PC-3 (cell line): ENCODE results near the gene MYLK3. TPM values are rescaled to one million over a fixed set of nuclear protein-coding genes. Genes with fewer than 3 reads are reported as not detected.

Experiments
- ATAC-seq: fragments of 200-7000 bp; cut with Tn5 transposase; 2 replicates; pipeline ENCODE4 v1.9.1; 2020; ENCODE audit warnings: mild to moderate bottlenecking, moderate library complexity
- BruUV-seq: library from RNA; stranded (reverse); fragments of 400-500 nt; replicated peaks from 2 replicates; lab custom pipeline; 2021; lab: Mats Ljungman, UMichigan
- CTCF ChIA-PET: fragments of 300-600 bp; sonication (Branson Sonifier 250); formaldehyde crosslinking; loops from one replicate; lab custom pipeline; 2022; ENCODE audit warnings: antibody characterized with exemption; lab: Charles Lee
- POLR2A ChIA-PET: fragments of 300-600 bp; sonication (Branson Sonifier 250); formaldehyde crosslinking; loops from one replicate; lab custom pipeline; 2022; ENCODE audit warnings: antibody characterized with exemption; ENCODE audit not compliant: unreplicated experiment; lab: Charles Lee
- DNase-seq: peaks from one replicate; pipeline ENCODE4 v3.0.0-alpha.2; 2015
- H2AFZ ChIP-seq: fragments of 300-600 bp; sonication (generic); 2 replicates; pipeline ENCODE4 v1.6.0; 2016; ENCODE audit warnings: antibody characterized with exemption, low read length
- H3F3A ChIP-seq: fragments of 300-600 bp; sonication (generic); one replicate; pipeline ENCODE4 v1.6.0; 2017; ENCODE audit warnings: antibody characterized with exemption, low read length, control low read depth, mild to moderate bottlenecking; ENCODE audit not compliant: unreplicated experiment
- H3K27ac ChIP-seq: fragments of 300-600 bp; sonication (generic); 2 replicates; pipeline ENCODE4 v1.5.1; 2016; ENCODE audit warnings: mild to moderate bottlenecking, low read length
- H3K27me3 ChIP-seq: fragments of 300-600 bp; sonication (generic); 2 replicates; pipeline ENCODE4 v1.6.1; 2016; ENCODE audit warnings: low read length, mixed read lengths
- H3K36me3 ChIP-seq: fragments of 300-600 bp; sonication (generic); 2 replicates; pipeline ENCODE4 v1.6.1; 2016; ENCODE audit warnings: low read depth, mixed run types, low read length, mixed read lengths
- H3K4me1 ChIP-seq: fragments of 300-600 bp; sonication (generic); 2 replicates; pipeline ENCODE4 v1.5.1; 2016; ENCODE audit warnings: low read length; ENCODE audit not compliant: insufficient read depth
- H3K4me2 ChIP-seq: fragments of 300-600 bp; sonication (generic); 2 replicates; pipeline ENCODE4 v1.6.0; 2016; ENCODE audit warnings: low read length
- H3K4me3 ChIP-seq: fragments of 300-600 bp; sonication (generic); 2 replicates; pipeline ENCODE4 v1.5.1; 2016; ENCODE audit warnings: mild to moderate bottlenecking, low read length, mixed read lengths
- H3K79me2 ChIP-seq: fragments of 300-600 bp; sonication (generic); 2 replicates; pipeline ENCODE4 v1.6.1; 2017; ENCODE audit warnings: low read length, mixed read lengths
- H3K9ac ChIP-seq: fragments of 300-600 bp; sonication (generic); 2 replicates; pipeline ENCODE4 v1.6.0; 2016; ENCODE audit warnings: mild to moderate bottlenecking, low read length
- H3K9me2 ChIP-seq: fragments of 300-600 bp; sonication (generic); replicated peaks from 2 replicates; pipeline ENCODE4 v1.6.1; 2016; ENCODE audit warnings: mixed run types, low read length, mixed read lengths
- H3K9me3 ChIP-seq: fragments of 300-600 bp; sonication (generic); 2 replicates; pipeline ENCODE4 v1.6.1; 2016; ENCODE audit warnings: low read length, mixed read lengths
- H4K20me1 ChIP-seq: fragments of 300-600 bp; sonication (generic); 2 replicates; pipeline ENCODE4 v1.6.1; 2016; ENCODE audit warnings: low read length, mixed read lengths
- EZH2 ChIP-seq: fragments of 300-600 bp; sonication (generic); IDR thresholded peaks from one replicate; pipeline ENCODE4 v1.6.1; 2017; ENCODE audit warnings: antibody characterized with exemption, mild to moderate bottlenecking, low read length; ENCODE audit not compliant: unreplicated experiment
- EZH2phosphoT487 ChIP-seq: fragments of 300-600 bp; sonication (generic); IDR thresholded peaks from 2 replicates; pipeline ENCODE4 v1.6.1; 2018; ENCODE audit warnings: mild to moderate bottlenecking, antibody characterized with exemption, low read length, borderline replicate concordance
- intact Hi-C: fragments of 100-400 bp; cut with micrococcal nuclease; formaldehyde crosslinking; loops from 2 replicates; pipeline ENCODE4 v1.9.0; 2023
- total RNA-seq: library from RNA; depleted of rRNA; stranded (reverse); fragments of >200 nt; gene quantifications from 2 replicates; pipeline ENCODE4 v1.2.3, GENCODE V29; 2014
- TF ChIP-seq, protein P1 (sequence below): fragments of 300-600 bp; sonication (generic); conservative IDR thresholded peaks from 2 replicates; pipeline ENCODE4 v1.5.1; 2017; ENCODE audit warnings: antibody characterized with exemption, low read depth, mild to moderate bottlenecking, low read length

The MYLK3 gene
- total RNA-seq, 1 experiment from 2014 or later = under 0.01 TPM

DNA sequence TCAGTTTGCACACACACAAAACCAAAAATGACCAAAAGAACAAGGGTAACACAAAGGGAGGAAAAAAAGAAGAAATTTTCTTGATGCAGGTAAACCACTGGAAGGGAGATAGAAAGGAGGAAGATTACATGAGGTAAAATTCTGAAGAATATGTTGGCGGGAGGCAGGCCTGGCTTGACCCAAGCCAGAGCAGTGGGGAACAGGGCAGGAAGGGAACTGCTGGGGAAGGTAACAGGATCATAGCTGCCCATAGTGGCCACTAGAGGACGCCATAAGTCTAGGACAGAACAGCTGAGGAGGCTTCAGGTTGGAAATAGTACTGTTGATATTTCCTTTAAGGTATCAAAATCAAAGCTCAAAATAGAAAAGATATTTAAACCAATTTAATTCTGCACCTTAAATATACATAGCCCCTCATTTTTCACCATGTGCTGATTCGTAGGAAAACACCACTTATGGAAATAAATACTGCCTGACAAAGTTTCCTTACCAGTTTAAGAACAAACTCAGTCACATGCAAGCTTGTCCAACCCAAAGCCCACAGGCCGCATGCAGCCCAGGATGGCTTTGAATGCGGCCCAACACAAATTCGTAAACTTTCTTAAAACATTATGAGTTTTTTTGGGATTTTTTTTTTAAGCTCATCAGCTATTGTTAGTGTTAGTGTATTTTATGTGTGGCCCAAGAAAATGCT, 74.7 kb downstream of the MYLK3 start:
- TF ChIP-seq, protein P1, sequence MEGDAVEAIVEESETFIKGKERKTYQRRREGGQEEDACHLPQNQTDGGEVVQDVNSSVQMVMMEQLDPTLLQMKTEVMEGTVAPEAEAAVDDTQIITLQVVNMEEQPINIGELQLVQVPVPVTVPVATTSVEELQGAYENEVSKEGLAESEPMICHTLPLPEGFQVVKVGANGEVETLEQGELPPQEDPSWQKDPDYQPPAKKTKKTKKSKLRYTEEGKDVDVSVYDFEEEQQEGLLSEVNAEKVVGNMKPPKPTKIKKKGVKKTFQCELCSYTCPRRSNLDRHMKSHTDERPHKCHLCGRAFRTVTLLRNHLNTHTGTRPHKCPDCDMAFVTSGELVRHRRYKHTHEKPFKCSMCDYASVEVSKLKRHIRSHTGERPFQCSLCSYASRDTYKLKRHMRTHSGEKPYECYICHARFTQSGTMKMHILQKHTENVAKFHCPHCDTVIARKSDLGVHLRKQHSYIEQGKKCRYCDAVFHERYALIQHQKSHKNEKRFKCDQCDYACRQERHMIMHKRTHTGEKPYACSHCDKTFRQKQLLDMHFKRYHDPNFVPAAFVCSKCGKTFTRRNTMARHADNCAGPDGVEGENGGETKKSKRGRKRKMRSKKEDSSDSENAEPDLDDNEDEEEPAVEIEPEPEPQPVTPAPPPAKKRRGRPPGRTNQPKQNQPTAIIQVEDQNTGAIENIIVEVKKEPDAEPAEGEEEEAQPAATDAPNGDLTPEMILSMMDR = peak; percentile 79
- TF ChIP-seq EZH2 (no peak), EZH2phosphoT487 (no peak)
- H3K4me2 ChIP-seq = no peak overlapping the region
- H3K4me1 ChIP-seq = no peaks in the 10 kb centered on the region
- intact Hi-C loops = loop anchor here (1.0 kb wide), 2 partner anchors 15 to 128 kb away; no protein-coding TSS in a partner anchor
- no peaks in the 10 kb centered on the region for H3F3A ChIP-seq
- no peaks in the 10 kb centered on the region for H4K20me1 ChIP-seq
- ChIA-PET POLR2A (no interaction called here), CTCF (interaction anchor here (0.6 to 1.1 kb wide), 3 partner anchors 56 to 128 kb away, joined by 3 to 6 read pairs (median 3); no protein-coding TSS in a partner anchor)
- peaks cover 18% of the 10 kb centered on the region for H3K36me3 ChIP-seq
- peak; percentile 60 for DNase-seq
- H3K79me2 ChIP-seq = no peaks in the 10 kb centered on the region
- ATAC-seq = peak; percentile 85
- H2AFZ ChIP-seq = no peak overlapping the region
- H3K27ac ChIP-seq = no peak overlapping the region
- no peaks in the 10 kb centered on the region for H3K27me3 ChIP-seq
- H3K4me3 ChIP-seq = no peak overlapping the region
- H3K9me3 ChIP-seq = no peaks in the 10 kb centered on the region
- BruUV-seq = no TSS peak
- no peaks in the 10 kb centered on the region for H3K9me2 ChIP-seq
- H3K9ac ChIP-seq = no peak overlapping the region

DNA sequence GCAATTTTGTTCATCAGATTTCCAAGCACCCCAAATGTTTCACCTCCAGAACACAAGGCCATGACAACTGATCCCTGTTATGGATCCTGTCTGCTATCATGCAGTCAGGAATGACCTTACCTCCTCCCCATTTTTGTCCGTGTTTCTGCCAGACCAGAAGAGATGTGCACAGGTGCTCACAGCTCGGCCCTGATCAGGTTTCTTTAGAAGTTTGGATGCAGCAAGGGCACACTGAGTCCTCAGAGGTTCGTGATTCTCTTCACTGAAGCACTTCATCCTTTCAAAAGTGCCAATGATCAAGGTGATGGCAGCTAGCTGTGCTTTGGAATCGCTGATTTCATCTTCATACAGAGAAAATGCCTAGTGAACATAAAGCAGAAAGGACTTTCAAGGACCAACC, 86.0 kb downstream of the MYLK3 start:
- no TSS peak for BruUV-seq
- no peak overlapping the region for H2AFZ ChIP-seq
- H3K9ac ChIP-seq = no peak overlapping the region
- ATAC-seq = no peak
- H3K9me3 ChIP-seq = no peaks in the 10 kb centered on the region
- no peak overlapping the region for H3K4me3 ChIP-seq
- H3K79me2 ChIP-seq = no peaks in the 10 kb centered on the region
- intact Hi-C loops = no loop called here
- H3K4me1 ChIP-seq = no peaks in the 10 kb centered on the region
- no peak for DNase-seq
- H3K9me2 ChIP-seq = no peaks in the 10 kb centered on the region
- no peak overlapping the region for H3K4me2 ChIP-seq
- no peaks in the 10 kb centered on the region for H3F3A ChIP-seq
- H3K27ac ChIP-seq = no peak overlapping the region
- CTCF ChIA-PET = no interaction called here
- POLR2A ChIA-PET = no interaction called here
- no peaks in the 10 kb centered on the region for H4K20me1 ChIP-seq
- TF ChIP-seq, protein P1 = no peak
- TF ChIP-seq EZH2 (no peak), EZH2phosphoT487 (no peak)
- peaks cover 19% of the 10 kb centered on the region for H3K36me3 ChIP-seq
- no peaks in the 10 kb centered on the region for H3K27me3 ChIP-seq

DNA sequence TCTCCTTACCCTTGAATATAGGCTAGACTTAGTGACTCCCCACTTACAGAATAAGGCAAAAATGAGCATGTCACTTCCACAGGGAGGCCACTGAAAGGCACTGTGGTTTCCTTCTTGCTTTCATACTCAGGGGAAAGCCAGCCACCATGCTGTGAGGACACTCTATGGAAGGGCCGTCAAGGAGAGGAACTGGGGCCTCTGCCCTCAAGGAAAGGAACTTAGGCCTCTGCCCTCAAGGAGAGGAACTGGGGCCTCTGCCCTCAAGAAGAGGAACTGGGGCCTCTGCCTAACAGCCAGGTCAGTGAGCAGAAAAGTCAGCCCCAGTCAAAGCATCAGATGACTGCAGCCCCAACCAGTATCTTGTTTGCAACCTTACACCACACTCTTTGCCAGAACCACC, 89.2 kb downstream of the MYLK3 start:
- H3K79me2 ChIP-seq = no peaks in the 10 kb centered on the region
- DNase-seq (no peak), ATAC-seq (no peak)
- no TSS peak for BruUV-seq
- H3K27ac ChIP-seq = no peak overlapping the region
- H2AFZ ChIP-seq = no peak overlapping the region
- peaks cover 19% of the 10 kb centered on the region for H3K36me3 ChIP-seq
- intact Hi-C loops = no loop called here
- ChIA-PET CTCF (no interaction called here), POLR2A (no interaction called here)
- TF ChIP-seq EZH2phosphoT487 = no peak
- TF ChIP-seq EZH2 = no peak
- TF ChIP-seq, protein P1 = no peak
- H3K27me3 ChIP-seq = no peaks in the 10 kb centered on the region
- no peak overlapping the region for H3K9ac ChIP-seq
- H3K9me2 ChIP-seq = no peaks in the 10 kb centered on the region
- H3F3A ChIP-seq = no peaks in the 10 kb centered on the region
- H3K9me3 ChIP-seq = no peaks in the 10 kb centered on the region
- no peak overlapping the region for H3K4me3 ChIP-seq
- H3K4me1 ChIP-seq = no peaks in the 10 kb centered on the region
- H4K20me1 ChIP-seq = no peaks in the 10 kb centered on the region
- no peak overlapping the region for H3K4me2 ChIP-seq
